ENCODE results near the gene EPYC.

DNA sequence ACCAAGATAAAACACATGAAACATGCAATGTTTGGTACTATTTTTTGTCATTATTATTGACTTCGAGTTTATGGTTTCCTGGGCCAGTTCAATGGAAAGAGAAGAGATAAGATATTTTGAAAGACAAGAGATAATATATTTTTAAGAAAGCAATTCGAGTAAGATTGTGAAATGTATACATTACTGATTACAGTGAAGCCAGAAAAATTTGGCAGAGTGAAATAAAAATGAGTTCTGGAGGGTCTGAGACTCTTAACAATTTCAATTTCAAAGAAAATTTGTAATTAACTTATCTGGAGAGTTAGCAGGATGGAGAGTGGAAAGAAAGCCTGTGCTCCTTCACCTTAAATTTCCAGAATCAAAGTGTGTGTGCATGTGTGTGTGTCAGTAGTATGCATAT, 67.1 kb downstream of the EPYC start:
- TF ChIP-seq SUZ12 (IDR thresholded peaks at IDR 0.05; ENCODE audit: extremely low read depth, insufficient read depth, insufficient read length) (no peak), ZNF274 (IDR thresholded peaks at IDR 0.05; ENCODE audit: low read depth, low read length) (no peak), YY1 (IDR thresholded peaks at IDR 0.05; ENCODE audit: insufficient read depth, insufficient read length) (no peak)
